ENCODE results near the gene CYB561D1. TPM values are rescaled to one million over a fixed set of nuclear protein-coding genes. Genes with fewer than 3 reads are reported as not detected.

CYB561D1 gene
- total RNA-seq, 1 donor from 2014 or later, result 7.8 TPM

DNA sequence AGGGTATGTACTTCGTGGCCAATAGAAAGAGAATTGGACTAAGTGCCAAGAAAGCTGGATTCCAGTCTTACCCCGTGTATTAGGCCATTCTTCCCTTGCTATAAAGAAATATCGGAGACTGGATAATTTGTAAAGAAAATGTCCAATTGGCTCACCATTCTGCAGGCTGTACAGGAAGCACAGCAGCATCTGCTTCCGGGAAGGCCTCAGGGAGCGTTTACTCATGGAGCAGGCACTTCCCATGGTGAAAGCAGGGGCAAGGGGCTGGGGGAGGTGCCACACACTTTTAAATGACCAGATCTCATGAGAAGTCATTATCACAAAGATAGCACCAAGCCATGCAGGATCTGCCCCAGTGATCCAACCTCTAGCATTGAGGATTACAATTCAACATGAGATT is 23.4 kb downstream of the CYB561D1 start:
- Mint-ChIP-seq H3K4me3 (ENCODE audit: unreplicated experiment) (no peak overlapping the region), H3K36me3 (ENCODE audit: low read depth, unreplicated experiment) (no peaks in the 10 kb centered on the region), H3K27me3 (ENCODE audit: unreplicated experiment) (peaks cover 8% of the 10 kb centered on the region), H3K27ac (ENCODE audit: unreplicated experiment) (no peak overlapping the region), H3K4me1 (ENCODE audit: unreplicated experiment) (peaks cover 8% of the 10 kb centered on the region), H3K9me3 (ENCODE audit: unreplicated experiment) (no peaks in the 10 kb centered on the region)
- no peak for DNase-seq (ENCODE audit: low spot score)
- TF ChIP-seq, protein P1, sequence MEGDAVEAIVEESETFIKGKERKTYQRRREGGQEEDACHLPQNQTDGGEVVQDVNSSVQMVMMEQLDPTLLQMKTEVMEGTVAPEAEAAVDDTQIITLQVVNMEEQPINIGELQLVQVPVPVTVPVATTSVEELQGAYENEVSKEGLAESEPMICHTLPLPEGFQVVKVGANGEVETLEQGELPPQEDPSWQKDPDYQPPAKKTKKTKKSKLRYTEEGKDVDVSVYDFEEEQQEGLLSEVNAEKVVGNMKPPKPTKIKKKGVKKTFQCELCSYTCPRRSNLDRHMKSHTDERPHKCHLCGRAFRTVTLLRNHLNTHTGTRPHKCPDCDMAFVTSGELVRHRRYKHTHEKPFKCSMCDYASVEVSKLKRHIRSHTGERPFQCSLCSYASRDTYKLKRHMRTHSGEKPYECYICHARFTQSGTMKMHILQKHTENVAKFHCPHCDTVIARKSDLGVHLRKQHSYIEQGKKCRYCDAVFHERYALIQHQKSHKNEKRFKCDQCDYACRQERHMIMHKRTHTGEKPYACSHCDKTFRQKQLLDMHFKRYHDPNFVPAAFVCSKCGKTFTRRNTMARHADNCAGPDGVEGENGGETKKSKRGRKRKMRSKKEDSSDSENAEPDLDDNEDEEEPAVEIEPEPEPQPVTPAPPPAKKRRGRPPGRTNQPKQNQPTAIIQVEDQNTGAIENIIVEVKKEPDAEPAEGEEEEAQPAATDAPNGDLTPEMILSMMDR (IDR thresholded peaks at IDR 0.05; ENCODE audit: unreplicated experiment), result no peak

DNA sequence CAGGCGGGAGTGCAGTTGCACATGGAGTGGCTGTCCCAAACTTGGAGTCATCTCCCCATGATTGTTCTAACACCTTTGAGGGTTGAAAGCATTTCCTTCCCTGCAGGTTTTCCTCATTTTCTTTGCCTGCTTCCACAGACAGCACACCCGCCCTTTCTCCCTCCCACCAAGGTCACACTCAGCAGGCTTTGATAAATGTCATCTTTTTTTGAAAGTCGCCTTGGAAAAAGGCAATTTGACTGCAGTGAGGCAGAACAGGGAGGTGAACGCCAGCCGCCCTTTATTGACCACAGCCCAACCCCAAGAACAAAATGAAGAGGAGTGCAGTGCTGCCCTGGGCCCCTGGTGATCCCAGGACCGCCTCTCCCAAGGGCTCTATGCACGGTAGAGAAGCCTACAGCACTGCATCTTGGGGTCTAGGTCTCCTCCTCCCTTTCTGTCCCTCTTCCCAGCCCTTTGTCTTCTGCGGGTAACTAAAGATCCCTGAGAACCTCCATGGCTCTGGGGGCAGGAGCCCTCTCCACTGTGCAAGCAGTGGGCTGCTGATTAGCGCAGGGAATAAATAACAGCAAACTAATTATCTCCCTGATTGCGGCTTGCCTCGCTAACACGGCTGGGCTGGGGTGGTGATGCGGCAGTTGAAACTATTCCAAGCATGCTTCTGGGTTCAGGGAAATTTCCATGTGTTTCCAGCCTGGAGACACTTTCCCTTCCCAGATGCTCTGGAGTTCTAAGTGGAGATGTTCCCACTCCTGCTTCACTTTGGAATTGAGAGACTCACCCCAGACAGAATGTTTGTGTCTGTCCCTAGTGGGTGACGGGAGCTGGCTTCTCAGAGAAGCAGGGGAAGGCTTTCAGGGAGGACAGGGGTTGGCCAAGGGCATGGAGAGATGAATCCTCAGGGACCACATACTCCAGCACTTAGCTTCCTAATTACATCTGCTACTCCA is 27.4 kb downstream of the CYB561D1 start:
- Mint-ChIP-seq H3K27me3 (ENCODE audit: unreplicated experiment) (peaks cover 8% of the 10 kb centered on the region), H3K36me3 (ENCODE audit: low read depth, unreplicated experiment) (no peaks in the 10 kb centered on the region), H3K27ac (ENCODE audit: unreplicated experiment) (no peak overlapping the region), H3K4me1 (ENCODE audit: unreplicated experiment) (peaks cover 8% of the 10 kb centered on the region), H3K4me3 (ENCODE audit: unreplicated experiment) (no peak overlapping the region), H3K9me3 (ENCODE audit: unreplicated experiment) (no peaks in the 10 kb centered on the region)
- no peak for DNase-seq (ENCODE audit: low spot score)
- TF ChIP-seq, protein P1 (IDR thresholded peaks at IDR 0.05; ENCODE audit: unreplicated experiment), result no peak

DNA sequence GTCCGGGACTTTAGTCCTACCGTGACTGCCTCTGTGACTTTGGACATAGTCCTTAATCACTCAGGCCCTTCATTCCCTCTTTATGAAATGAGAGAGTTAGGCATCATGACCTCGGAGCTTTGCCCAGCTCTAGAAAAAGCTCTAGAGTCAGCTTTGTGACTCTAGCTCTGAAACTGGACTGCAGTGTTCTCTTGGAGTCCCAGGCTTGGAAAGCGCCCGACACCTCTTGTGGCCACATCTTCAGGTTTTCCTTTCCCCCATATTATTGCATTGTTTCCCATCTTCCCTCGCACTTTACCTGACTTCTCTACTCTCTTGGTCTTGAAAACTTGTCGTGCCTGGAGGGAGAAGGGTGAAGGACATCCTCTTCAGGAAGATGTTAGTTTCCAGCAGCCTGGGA is 28.1 kb downstream of the CYB561D1 start:
- DNase-seq (ENCODE audit: low spot score), result no peak
- H3K27ac Mint-ChIP-seq (ENCODE audit: unreplicated experiment), result no peak overlapping the region
- no peaks in the 10 kb centered on the region for H3K9me3 Mint-ChIP-seq (ENCODE audit: unreplicated experiment)
- H3K4me1 Mint-ChIP-seq (ENCODE audit: unreplicated experiment), result peaks cover 6% of the 10 kb centered on the region
- peaks cover 6% of the 10 kb centered on the region for H3K27me3 Mint-ChIP-seq (ENCODE audit: unreplicated experiment)
- TF ChIP-seq, protein P1 (IDR thresholded peaks at IDR 0.05; ENCODE audit: unreplicated experiment), result no peak
- H3K4me3 Mint-ChIP-seq (ENCODE audit: unreplicated experiment), result no peak overlapping the region
- no peaks in the 10 kb centered on the region for H3K36me3 Mint-ChIP-seq (ENCODE audit: low read depth, unreplicated experiment)

- Mint-ChIP-seq H3K9me3 (ENCODE audit: unreplicated experiment) (no peaks in the 10 kb centered on the region), H3K27me3 (ENCODE audit: unreplicated experiment) (peaks cover 6% of the 10 kb centered on the region), H3K4me1 (ENCODE audit: unreplicated experiment) (peaks cover 13% of the 10 kb centered on the region), H3K4me3 (ENCODE audit: unreplicated experiment) (no peak overlapping the region), H3K36me3 (ENCODE audit: low read depth, unreplicated experiment) (no peaks in the 10 kb centered on the region), H3K27ac (ENCODE audit: unreplicated experiment) (no peak overlapping the region)
- DNase-seq (ENCODE audit: low spot score), result no peak
- TF ChIP-seq, protein P1 (IDR thresholded peaks at IDR 0.05; ENCODE audit: unreplicated experiment), result no peak
Observed at GRCh38 chr1:109523706-109524105, 29.8 kb downstream of the CYB561D1 start.
